NCI-H2171 treated with DMSO at 0.1 percent for 48 hours (cell line): ENCODE measurements around the gene SERPINA12.
"Not testable (repeated sequence)": the region's sequence is repeated elsewhere in the genome, so short reads cannot be mapped to it uniquely, and the experiment has no call there.

Experiments
- DNase-seq: peaks from one replicate; lab custom pipeline; 2025; lab: John Stamatoyannopoulos, UW

Gene SERPINA12

DNA sequence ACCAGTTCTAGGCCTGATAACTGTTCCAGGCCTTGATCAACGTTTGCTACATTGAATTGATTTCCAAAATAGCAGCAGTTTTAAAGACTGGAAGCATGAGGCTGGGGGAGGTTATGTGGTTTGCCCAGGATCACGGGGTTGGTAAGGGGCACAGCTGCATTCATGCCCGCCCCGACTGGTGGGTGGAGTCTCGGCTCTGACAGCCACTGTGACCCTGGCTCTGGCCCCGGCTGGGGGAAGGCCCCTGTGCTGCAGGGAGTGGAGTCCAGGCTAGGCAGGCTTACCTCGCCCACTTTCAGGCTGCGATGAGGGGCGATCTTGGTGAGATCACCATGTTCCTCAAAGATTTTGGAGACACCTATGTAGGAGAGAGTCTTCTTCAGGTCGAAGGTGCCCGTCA, 19.9 kb downstream of the SERPINA12 start:
- DNase-seq, result no peak

GRCh38 chr14:94486883-94487282, 22.4 kb downstream of the SERPINA12 start:
- no peak for DNase-seq

- peak; percentile 84 for DNase-seq
These were observed 23.1 kb downstream of the SERPINA12 start for GRCh38 chr14:94485944-94486841.

DNA sequence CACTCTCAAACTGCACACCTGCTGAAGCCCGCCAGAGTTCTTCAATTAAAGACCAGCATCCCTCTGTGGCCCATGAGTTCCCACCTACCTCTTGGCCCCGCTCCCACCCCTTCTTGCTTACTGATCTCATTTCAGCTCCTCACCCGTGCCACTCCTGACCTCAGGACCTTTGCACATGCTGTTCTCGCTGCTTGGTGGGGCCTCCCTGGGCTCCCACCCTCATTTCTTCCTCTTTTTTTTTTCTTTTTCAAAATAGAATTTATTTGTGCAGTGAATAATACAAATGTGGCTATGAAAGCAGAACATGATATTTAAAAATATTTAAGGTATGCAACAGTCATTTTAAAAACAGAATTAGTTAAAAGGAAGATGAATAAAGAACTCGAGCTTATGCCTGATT, 24.8 kb downstream of the SERPINA12 start:
- no peak for DNase-seq

DNA sequence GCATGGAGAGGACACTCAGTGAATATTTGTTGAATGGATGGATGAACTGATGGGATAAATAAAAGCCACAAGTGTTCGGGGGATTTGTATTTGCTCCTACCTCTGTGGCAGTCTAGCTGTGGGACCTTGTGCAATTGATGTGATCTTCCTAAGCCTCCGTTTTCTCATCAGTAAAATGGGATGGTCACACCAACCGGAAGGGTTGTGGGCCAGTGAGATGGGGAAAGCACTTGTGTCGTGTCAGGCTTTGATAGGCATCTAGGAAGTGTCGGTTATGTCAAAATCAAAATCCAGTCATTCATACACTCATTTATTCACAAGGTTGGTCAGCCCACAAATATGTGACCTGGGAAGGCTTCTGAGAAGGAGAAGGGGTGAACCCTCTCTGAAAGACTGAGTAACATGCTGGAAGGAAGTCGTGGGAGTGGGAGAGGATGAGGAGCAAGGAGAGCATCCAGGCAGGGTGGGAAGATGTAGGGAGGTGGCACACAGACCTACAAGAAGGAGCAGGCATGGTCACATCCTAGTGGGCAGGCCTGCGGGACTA, 25.5 kb downstream of the SERPINA12 start:
- no peak for DNase-seq

- DNase-seq, result no peak
These were observed 26.2 kb downstream of the SERPINA12 start for GRCh38 chr14:94483071-94483451.

DNA sequence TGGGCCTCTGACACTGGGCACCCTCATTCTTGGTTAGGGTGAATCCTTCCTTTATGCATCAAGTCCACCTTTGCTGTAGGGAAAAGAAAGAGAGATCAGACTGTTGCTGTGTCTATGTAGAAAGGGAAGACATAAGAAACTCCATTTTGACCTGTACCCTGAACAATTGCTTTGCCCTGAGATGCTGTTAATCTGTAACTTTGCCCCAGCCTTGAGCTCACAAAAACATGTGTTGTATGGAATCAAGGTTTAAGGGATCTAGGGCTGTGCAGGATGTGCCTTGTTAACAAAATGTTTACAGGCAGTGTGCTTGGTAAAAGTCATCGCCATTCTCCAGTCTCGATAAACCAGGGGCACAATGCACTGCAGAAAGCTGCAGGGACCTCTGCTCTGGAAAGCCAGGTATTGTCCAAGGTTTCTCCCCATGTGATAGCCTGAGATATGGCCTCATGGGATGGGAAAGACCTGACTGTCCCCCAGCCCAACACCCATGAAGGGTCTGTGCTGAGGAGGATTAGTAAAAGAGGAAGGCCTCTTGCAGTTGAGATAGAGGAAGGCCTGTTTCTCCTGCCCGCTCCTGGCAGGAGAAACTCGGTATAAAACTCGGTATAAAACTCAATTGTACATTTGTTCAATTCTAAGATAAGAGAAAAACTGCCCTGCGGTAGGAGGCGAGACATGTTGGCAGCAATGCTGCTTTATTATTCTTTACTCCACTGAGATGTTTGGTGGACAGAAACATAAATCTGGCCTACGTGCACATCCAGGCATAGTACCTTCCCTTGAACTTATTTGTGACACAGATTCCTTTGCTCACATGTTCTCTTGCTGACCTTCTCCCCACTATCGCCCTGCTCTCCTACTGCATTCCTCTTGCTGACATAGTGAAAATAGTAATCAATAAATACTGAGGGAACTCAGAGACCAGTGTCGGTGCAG, 26.9 kb downstream of the SERPINA12 start:
- not testable (repeated sequence) for DNase-seq

GRCh38 chr14:94481468-94482131, 27.7 kb downstream of the SERPINA12 start:
- no peak for DNase-seq

DNA sequence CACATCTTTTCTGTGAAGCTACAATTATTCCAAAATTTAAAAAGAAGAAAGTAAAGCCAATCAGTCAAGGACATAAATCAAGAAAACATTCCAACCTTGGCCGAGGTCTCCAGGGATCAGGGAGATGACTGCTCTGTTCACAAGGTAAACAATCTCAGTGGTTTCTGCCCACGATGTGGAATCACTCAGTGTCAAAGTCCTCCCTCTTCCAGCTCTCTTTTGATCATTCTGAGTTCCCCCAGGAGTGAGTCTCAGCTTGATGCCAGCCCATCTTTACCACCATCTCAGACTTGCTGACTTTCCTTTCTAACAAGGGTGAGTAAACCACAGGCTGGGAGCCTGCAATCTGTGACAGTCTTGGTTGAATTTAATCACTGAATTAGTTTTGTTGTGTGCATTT, 28.5 kb downstream of the SERPINA12 start:
- DNase-seq, result no peak

- no peak for DNase-seq
These were observed 30.8 kb downstream of the SERPINA12 start for GRCh38 chr14:94478420-94478819.

DNA sequence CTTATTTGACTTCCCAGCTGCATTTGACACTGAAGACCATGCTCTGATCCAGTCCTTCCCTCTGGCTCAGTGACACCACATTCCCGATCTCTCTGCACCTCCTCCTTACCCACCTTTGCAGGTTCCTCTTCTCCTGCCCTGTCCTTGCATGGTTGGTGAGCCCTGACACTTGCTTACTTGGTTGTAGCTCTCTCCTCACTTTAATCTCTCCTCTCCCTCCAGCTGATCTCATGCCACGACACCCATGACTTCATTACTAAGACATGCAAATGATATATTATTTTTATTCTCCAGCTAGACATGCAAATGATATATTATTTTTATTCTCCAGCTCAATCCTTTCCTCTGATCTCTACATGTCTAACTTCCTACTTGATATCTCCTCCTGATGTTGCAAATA, 33.2 kb downstream of the SERPINA12 start, which contains the start of gene SERPINA9:
TSS of gene SERPINA9 (minus strand) at position 175 of the 400 bp plus-strand sequence. CDS start 6,357 bp downstream, outside the sequence.
- DNase-seq, result no peak

DNA sequence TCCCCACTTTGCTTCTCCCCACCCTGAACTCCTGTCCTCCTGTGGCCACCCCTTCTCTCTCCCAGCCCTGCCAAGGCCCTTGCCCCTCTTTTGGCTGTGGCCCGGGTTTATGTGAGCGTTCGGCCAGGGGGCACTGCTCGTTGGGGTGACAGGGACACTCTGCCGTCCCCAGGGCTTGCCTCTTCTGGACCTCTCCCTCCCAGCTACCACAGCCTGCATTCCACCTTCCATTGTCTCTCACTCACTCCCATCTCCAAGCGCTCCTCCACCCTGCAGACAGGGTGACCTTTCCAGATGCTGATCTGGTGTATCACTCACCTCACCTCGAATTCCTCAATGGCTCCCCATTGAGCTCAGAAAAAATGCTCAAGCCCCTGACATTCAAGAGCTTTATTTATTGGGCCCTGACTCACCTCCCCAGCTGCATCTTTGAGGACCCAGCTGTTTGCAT, 34.7 kb downstream of the SERPINA12 start:
- DNase-seq, result no peak

DNA sequence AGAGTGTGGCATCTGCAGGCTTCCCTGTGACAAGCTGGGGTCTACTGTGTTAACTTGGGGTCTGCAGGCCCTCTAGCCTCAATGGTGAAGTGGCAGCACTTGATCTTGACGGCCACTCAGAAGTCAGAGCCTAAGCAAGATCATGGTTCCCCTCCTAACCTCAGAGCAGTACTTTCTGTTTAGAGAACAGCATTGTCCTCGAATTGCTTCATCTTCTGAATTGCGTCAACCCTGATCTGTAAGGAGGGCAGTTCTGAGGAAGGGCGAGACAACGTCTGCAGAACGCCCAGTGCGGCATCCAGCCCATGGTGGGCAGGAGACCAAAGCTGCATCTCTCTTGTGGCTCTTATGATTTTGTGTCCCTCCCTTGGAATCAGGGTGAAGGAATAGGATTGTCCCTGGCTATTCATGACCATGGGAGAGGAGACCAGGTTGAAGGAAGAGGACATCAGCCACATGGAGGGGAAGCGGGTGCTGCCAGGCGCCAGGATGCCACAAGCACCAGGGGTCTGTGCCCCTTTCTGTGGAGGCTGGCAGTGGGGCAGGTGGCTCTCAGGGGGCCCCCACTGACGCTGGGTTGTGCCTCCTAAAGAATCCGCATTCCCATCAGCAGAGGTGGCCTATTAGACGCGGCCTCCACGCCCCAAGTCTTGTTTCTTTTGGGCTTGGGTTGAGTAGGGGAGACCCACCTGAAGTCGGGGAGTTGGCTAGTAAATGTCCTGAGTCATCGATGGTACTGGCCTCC, 35.4 kb downstream of the SERPINA12 start:
- no peak for DNase-seq

DNA sequence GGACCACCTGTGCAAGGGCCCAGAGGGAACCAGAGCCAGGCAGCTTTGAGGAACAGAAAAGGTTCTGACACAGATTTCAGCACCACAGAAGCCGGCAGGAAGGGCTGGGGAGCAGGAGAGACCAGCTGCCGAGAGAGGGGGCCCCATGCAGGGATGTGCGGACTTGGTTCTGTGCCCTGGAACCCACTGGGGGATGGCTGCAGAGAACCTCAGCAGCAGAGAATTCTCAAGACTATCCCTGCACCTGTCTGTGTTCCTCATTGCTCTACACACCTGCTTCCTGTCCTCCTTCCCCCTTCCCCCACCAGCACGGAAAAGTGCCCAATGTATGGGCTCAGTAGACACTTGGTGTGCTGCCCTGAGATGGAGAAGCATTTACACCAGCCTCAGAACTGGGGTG, 36.4 kb downstream of the SERPINA12 start:
- no peak for DNase-seq

GRCh38 chr14:94471045-94471444, 38.2 kb downstream of the SERPINA12 start:
- DNase-seq, result no peak

- no peak for DNase-seq
These were observed 39.0 kb downstream of the SERPINA12 start for GRCh38 chr14:94470311-94470710.

- DNase-seq, result no peak
These were observed 40.0 kb downstream of the SERPINA12 start for GRCh38 chr14:94469261-94469660.

DNA sequence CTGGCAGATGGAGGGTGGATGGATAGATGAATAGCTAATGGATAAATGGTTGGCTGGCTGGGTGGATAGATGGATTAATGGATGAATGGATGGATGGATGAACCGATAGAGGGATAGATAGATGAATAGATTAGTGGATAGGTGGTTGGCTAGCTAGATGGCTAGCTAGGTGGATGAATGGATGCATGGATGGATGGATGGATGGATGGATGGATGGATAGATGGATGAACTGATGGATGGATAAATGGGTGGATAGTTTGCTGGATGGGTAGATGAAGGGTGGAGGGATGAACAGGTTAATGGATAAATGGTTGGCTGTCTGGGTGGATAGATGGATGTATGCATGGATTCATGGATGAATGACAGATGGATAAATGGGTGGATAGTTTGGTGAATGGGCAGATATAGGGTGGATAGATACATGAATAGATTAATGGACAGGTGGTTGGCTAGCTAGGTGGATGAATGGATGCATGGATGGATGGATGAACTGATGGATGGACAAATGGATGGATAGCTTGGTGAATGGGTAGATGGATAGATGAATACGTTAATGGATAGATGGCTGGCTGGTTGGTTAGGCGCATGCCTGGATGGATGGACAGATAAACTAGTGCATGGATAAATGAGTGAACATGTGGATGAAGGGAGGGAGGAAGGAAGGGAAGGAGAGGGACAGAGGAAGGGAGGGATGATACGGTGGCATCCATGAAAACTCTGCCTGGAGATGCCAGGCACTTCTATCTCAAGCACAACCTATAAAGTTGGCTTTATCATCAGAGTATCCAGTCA, 41.3 kb downstream of the SERPINA12 start:
- no peak for DNase-seq

DNA sequence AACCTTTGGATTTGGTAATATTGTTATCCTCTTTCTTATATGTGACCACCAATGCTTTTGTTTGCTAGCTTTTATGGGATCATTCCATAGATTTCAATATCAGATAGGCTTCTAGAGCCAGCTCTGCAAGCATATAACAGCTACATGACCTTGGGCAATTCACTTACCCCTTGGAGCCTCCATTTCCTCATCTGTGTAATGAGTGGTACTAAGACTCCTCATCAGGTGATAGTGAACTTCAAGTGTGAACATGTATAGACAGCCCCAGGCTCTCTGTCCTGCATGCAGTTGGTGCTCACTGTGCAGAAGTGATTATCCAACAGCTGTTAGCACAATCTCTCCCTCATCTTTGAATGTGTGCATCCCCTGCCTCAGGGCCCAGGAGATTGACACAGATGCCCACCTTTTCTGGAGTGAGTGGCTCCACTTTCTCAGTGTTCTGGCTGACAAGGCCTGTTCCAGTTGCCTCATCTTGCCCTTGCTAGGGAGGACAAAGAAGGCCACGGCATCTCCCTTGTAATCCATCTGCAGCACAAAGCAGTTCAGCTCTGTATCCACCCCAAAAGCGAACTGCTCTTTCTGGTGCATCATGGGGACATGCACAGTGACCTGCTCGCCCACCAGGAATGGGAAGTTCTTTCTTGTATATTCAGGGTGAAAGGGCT, 42.4 kb downstream of the SERPINA12 start:
- no peak for DNase-seq

DNA sequence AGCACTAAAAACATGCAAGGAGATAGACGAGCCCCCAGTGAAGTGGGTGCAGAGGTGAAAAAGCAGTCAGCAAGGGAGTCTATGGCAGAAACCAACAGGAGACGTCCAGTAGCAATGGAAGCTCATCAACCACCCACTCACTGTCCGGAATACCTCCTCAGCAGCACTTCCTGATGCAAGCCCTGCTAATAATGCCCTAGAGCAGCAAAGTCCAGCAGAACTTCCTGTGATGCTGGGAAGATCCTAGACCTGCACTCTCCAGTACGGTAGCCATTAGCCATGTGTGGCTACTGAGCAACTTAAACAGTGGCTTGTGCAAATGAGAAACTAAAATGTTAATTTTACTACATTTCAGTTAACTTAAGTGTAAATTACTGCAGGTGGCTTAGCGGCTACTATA, 44.2 kb downstream of the SERPINA12 start:
- no peak for DNase-seq
